ENCODE results near the gene CNN3. TPM values are rescaled to one million over a fixed set of nuclear protein-coding genes. Genes with fewer than 3 reads are reported as not detected.

CNN3 gene
- total RNA-seq, 4 donors from 2014 or later = 22.4 to 96.2 (median 59.7) TPM

GRCh38 chr1:94894630-94895029, 32.3 kb downstream of the CNN3 start:
- intact Hi-C loops (cut with DNase I; ENCODE audit: low total_unique reads) = no loop called here
- no peak overlapping the region for H3K27ac ChIP-seq
- H3K4me1 ChIP-seq = peaks cover 0 to 14% (median 0%) of the 10 kb centered on the region in 4 donors
- H3K4me3 ChIP-seq = no peak overlapping the region
- in situ Hi-C loops (cut with MboI; ENCODE audit: low pct_ligation_motif_present in 1 of 4, low pct_unique_long_range_greater_than_20kb in 1 of 4, low sequenced_read_pairs in 3 of 4) = no loop called here
- no peak for TF ChIP-seq CTCF (IDR thresholded peaks at IDR 0.05)
- no peak for TF ChIP-seq POLR2AphosphoS5 (IDR thresholded peaks at IDR 0.05)
- TF ChIP-seq POLR2A (IDR thresholded peaks at IDR 0.05) = no peak
- TF ChIP-seq EP300 (IDR thresholded peaks at IDR 0.05; ENCODE audit: low read depth) = no peak
- H3K36me3 ChIP-seq = peaks cover 0 to 45% (median 6%) of the 10 kb centered on the region in 4 donors
- DNase-seq = no peak
- no peaks in the 10 kb centered on the region for H3K27me3 ChIP-seq
- H3K9me3 ChIP-seq = no peaks in the 10 kb centered on the region
- WGBS, 2 donors (ENCODE audit: low coverage in 1 of 2) = 85 to 91% methylated on average over 4 of the region's 4 CpGs

- WGBS, 2 donors (ENCODE audit: low coverage in 1 of 2) = 56 to 68% methylated on average over 4 of the region's 4 CpGs
- peak; percentile 33 for DNase-seq
- no peak overlapping the region for H3K4me3 ChIP-seq
- H3K36me3 ChIP-seq = peaks cover 0 to 34% (median 6%) of the 10 kb centered on the region in 4 donors
- peaks cover 0 to 3% (median 0%) of the 10 kb centered on the region in 4 donors for H3K4me1 ChIP-seq
- in situ Hi-C loops (cut with MboI; ENCODE audit: low pct_ligation_motif_present in 1 of 4, low pct_unique_long_range_greater_than_20kb in 1 of 4, low sequenced_read_pairs in 3 of 4) = no loop called here
- H3K27ac ChIP-seq = peak overlapping the region in 1 of 4 donors; percentile 5
- TF ChIP-seq POLR2AphosphoS5 (IDR thresholded peaks at IDR 0.05) = peak in 2 of 3 donors; percentile 3 to 28
- TF ChIP-seq EP300 (IDR thresholded peaks at IDR 0.05; ENCODE audit: low read depth) = no peak
- TF ChIP-seq POLR2A (IDR thresholded peaks at IDR 0.05) = no peak
- no peak for TF ChIP-seq CTCF (IDR thresholded peaks at IDR 0.05)
- intact Hi-C loops (cut with DNase I; ENCODE audit: low total_unique reads) = no loop called here
- no peaks in the 10 kb centered on the region for H3K9me3 ChIP-seq
- no peaks in the 10 kb centered on the region for H3K27me3 ChIP-seq
Observed at GRCh38 chr1:94892604-94893254, 34.2 kb downstream of the CNN3 start.

GRCh38 chr1:94888201-94888600, 38.7 kb downstream of the CNN3 start:
- TF ChIP-seq CTCF (IDR thresholded peaks at IDR 0.05) (no peak), POLR2AphosphoS5 (IDR thresholded peaks at IDR 0.05) (no peak), EP300 (IDR thresholded peaks at IDR 0.05; ENCODE audit: low read depth) (no peak), POLR2A (IDR thresholded peaks at IDR 0.05) (no peak)
- H3K4me1 ChIP-seq = peaks cover 0 to 10% (median 4%) of the 10 kb centered on the region in 4 donors
- intact Hi-C loops (cut with DNase I; ENCODE audit: low total_unique reads) (no loop called here), in situ Hi-C loops (cut with MboI; ENCODE audit: low pct_ligation_motif_present in 1 of 4, low pct_unique_long_range_greater_than_20kb in 1 of 4, low sequenced_read_pairs in 3 of 4) (no loop called here)
- no peak overlapping the region for H3K4me3 ChIP-seq
- no peak overlapping the region for H3K27ac ChIP-seq
- 65 to 73% methylated on average over 3 of the region's 3 CpGs for WGBS, 2 donors (ENCODE audit: low coverage in 1 of 2)
- H3K9me3 ChIP-seq = no peaks in the 10 kb centered on the region
- peaks cover 0 to 15% (median 0%) of the 10 kb centered on the region in 4 donors for H3K36me3 ChIP-seq
- DNase-seq = no peak
- H3K27me3 ChIP-seq = no peaks in the 10 kb centered on the region

GRCh38 chr1:94887603-94888171, 39.2 kb downstream of the CNN3 start:
- Histone ChIP-seq H3K27me3 (no peaks in the 10 kb centered on the region), H3K36me3 (peaks cover 0 to 15% (median 0%) of the 10 kb centered on the region in 4 donors), H3K4me3 (no peak overlapping the region), H3K4me1 (peaks cover 0 to 8% (median 4%) of the 10 kb centered on the region in 4 donors), H3K27ac (no peak overlapping the region), H3K9me3 (no peaks in the 10 kb centered on the region)
- intact Hi-C loops (cut with DNase I; ENCODE audit: low total_unique reads) = no loop called here
- WGBS, 2 donors (ENCODE audit: low coverage in 1 of 2) = 47 to 61% methylated on average over 2 to 4 of the region's 4 CpGs
- in situ Hi-C loops (cut with MboI; ENCODE audit: low pct_ligation_motif_present in 1 of 4, low pct_unique_long_range_greater_than_20kb in 1 of 4, low sequenced_read_pairs in 3 of 4) = no loop called here
- TF ChIP-seq POLR2A (IDR thresholded peaks at IDR 0.05) = no peak
- TF ChIP-seq EP300 (IDR thresholded peaks at IDR 0.05; ENCODE audit: low read depth) = no peak
- TF ChIP-seq POLR2AphosphoS5 (IDR thresholded peaks at IDR 0.05) = no peak
- TF ChIP-seq CTCF (IDR thresholded peaks at IDR 0.05) = no peak
- no peak for DNase-seq

Data from transverse colon (tissue), 4 donors.